DND-41 (cell line): Measurements from ENCODE around the gene VIL1.

ENCODE experiments used
- CTCF ChIP-seq: IDR thresholded peaks from 2 replicates; pipeline ENCODE4 v1.5.1; 2012; ENCODE audit warnings: borderline replicate concordance, low read length, moderate library complexity, mild to moderate bottlenecking; ENCODE audit not compliant: poor library complexity, severe bottlenecking; ENCODE audit errors: extremely low read depth
- EZH2 ChIP-seq: IDR thresholded peaks from 3 replicates; pipeline ENCODE4 v1.6.1; 2012; ENCODE audit warnings: borderline replicate concordance, low read depth, mild to moderate bottlenecking, moderate library complexity, low read length, inconsistent platforms; ENCODE audit not compliant: severe bottlenecking

- TF ChIP-seq CTCF (no peak), EZH2 (no peak)
These were observed 36.1 kb upstream of the VIL1 start for GRCh38 chr2:218382785-218383184.
